ENCODE data around the gene UPK1B.

UPK1B gene

DNA sequence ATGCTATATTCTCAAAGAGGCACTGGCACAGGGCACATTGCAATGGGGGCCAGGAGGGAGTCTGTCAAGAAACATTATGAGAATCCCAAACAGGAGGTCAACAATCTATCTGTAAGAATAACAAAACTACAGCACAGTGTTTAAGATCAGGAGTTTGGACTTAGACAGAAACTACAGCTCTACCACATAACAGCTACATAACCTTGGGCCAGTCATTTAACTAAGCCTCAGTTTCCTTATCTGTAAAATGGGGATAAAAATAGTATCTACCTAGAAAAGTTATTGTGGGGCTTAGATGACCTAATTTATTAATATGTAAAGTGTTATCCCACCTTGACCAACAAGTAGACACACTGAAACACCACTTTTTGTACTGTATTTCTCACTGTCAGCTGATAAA lies 57.3 kb downstream of the UPK1B start:
- no peaks in the 10 kb centered on the region for H3K27me3 ChIP-seq (replicated peaks; ENCODE audit: control insufficient read depth, insufficient read depth, low read length, poor library complexity, severe bottlenecking)
- no peak overlapping the region for H3K27ac ChIP-seq (ENCODE audit: insufficient read depth, low read length, poor library complexity, severe bottlenecking)
- peaks cover 38% of the 10 kb centered on the region for H3K36me3 ChIP-seq (ENCODE audit: control insufficient read depth, insufficient read depth, low read length)
- DNase-seq, result no peak
- H3K4me3 ChIP-seq (ENCODE audit: insufficient read depth, low read depth, low read length, poor library complexity, severe bottlenecking), result no peak overlapping the region
- H3K9me3 ChIP-seq (ENCODE audit: control insufficient read depth, low read length), result no peaks in the 10 kb centered on the region
- peaks cover 8% of the 10 kb centered on the region for H3K4me1 ChIP-seq (ENCODE audit: control insufficient read depth, insufficient read depth, low read length, poor library complexity, severe bottlenecking)

DNA sequence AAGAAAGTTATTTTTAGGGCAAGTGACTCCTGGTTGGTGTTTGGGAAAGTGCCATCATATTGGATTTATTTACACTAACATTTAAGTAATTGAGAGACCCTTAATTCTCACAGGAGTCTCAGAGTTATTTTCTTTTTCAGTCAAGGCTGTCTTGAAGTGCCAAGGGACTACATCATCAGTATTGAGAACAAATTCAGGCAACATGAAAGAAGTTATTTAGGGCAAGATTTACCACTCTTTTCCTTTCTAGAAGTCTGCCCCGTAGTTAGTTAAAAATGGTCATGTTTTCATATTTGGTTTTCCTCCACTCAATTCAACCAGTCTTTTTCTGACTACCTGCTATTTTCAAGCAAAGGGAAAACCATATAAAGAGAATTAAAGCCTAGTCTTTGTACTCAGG lies 61.2 kb downstream of the UPK1B start:
- no peaks in the 10 kb centered on the region for H3K9me3 ChIP-seq (ENCODE audit: control insufficient read depth, low read length)
- no peak for DNase-seq
- H3K36me3 ChIP-seq (ENCODE audit: control insufficient read depth, insufficient read depth, low read length), result peaks cover 32% of the 10 kb centered on the region
- no peak overlapping the region for H3K27ac ChIP-seq (ENCODE audit: insufficient read depth, low read length, poor library complexity, severe bottlenecking)
- no peaks in the 10 kb centered on the region for H3K27me3 ChIP-seq (replicated peaks; ENCODE audit: control insufficient read depth, insufficient read depth, low read length, poor library complexity, severe bottlenecking)
- peaks cover 26% of the 10 kb centered on the region for H3K4me1 ChIP-seq (ENCODE audit: control insufficient read depth, insufficient read depth, low read length, poor library complexity, severe bottlenecking)
- H3K4me3 ChIP-seq (ENCODE audit: insufficient read depth, low read depth, low read length, poor library complexity, severe bottlenecking), result no peak overlapping the region

DNA sequence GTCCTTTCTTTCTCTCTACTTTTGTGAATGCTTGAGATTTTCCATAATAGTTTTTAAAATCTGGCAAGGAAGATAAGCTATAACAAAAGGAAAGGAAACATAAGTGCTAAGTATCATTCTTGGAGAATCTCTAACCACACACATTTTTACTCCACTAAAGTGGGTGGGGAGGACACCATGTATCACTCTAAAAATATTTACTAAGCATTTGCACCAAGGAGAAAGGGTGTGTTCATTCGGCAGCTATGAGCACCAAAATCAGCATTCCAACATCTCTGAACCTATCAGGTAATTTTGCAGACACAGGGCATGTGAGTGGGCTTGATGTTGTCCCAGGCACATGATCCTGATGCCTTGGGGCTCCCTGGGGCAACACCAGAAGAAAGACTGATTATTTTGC lies 61.8 kb downstream of the UPK1B start:
- Histone ChIP-seq H3K27ac (ENCODE audit: insufficient read depth, low read length, poor library complexity, severe bottlenecking) (no peak overlapping the region), H3K27me3 (replicated peaks; ENCODE audit: control insufficient read depth, insufficient read depth, low read length, poor library complexity, severe bottlenecking) (no peaks in the 10 kb centered on the region), H3K4me3 (ENCODE audit: insufficient read depth, low read depth, low read length, poor library complexity, severe bottlenecking) (no peak overlapping the region), H3K9me3 (ENCODE audit: control insufficient read depth, low read length) (no peaks in the 10 kb centered on the region), H3K4me1 (ENCODE audit: control insufficient read depth, insufficient read depth, low read length, poor library complexity, severe bottlenecking) (peaks cover 31% of the 10 kb centered on the region), H3K36me3 (ENCODE audit: control insufficient read depth, insufficient read depth, low read length) (peaks cover 26% of the 10 kb centered on the region)
- no peak for DNase-seq

DNA sequence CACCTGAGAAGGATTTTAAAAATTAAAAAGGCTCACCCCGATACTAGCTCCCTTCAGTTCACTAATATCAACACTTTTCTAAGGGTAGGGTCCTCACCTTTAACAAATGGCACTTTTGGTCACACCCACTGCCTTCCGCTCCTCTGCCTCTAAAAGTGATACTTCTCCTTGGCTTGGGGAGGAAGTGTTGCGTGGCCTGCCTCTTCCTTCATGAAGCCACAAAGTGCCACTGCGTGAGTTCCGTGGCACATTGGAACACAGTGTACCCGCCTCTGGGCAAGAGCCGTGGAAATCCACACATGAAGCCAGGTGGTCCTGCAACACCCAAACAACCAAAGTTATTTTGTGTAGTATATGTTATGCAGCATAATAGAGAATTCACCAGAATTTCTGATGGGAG lies 63.4 kb downstream of the UPK1B start:
- peaks cover 32% of the 10 kb centered on the region for H3K4me1 ChIP-seq (ENCODE audit: control insufficient read depth, insufficient read depth, low read length, poor library complexity, severe bottlenecking)
- H3K27ac ChIP-seq (ENCODE audit: insufficient read depth, low read length, poor library complexity, severe bottlenecking), result peak overlapping the region; percentile 19
- peaks cover 20% of the 10 kb centered on the region for H3K36me3 ChIP-seq (ENCODE audit: control insufficient read depth, insufficient read depth, low read length)
- H3K9me3 ChIP-seq (ENCODE audit: control insufficient read depth, low read length), result no peaks in the 10 kb centered on the region
- peak in 1 of 3 donors; percentile 11 for DNase-seq
- no peak overlapping the region for H3K4me3 ChIP-seq (ENCODE audit: insufficient read depth, low read depth, low read length, poor library complexity, severe bottlenecking)
- H3K27me3 ChIP-seq (replicated peaks; ENCODE audit: control insufficient read depth, insufficient read depth, low read length, poor library complexity, severe bottlenecking), result no peaks in the 10 kb centered on the region

DNA sequence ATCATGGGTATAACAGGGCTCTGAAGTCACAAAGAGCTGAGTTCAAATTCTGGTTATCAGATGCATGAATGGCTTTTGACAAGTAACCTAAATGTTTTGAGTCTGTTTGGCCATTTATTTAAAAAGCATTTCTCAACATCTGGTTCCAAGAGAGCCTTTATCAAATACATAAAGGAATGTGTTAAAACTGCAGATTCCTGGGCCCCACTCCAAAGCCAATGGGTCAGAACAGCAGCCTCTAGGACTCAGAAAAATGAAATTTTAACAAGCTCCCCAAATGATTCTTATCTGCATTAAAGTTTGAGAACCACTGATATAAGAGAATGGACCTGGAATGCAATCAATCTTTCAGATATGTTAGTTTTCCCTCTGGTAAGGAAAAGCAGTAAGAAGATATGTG lies 63.9 kb downstream of the UPK1B start:
- Histone ChIP-seq H3K4me3 (ENCODE audit: insufficient read depth, low read depth, low read length, poor library complexity, severe bottlenecking) (no peak overlapping the region), H3K4me1 (ENCODE audit: control insufficient read depth, insufficient read depth, low read length, poor library complexity, severe bottlenecking) (peaks cover 32% of the 10 kb centered on the region), H3K27me3 (replicated peaks; ENCODE audit: control insufficient read depth, insufficient read depth, low read length, poor library complexity, severe bottlenecking) (no peaks in the 10 kb centered on the region), H3K36me3 (ENCODE audit: control insufficient read depth, insufficient read depth, low read length) (peaks cover 20% of the 10 kb centered on the region), H3K27ac (ENCODE audit: insufficient read depth, low read length, poor library complexity, severe bottlenecking) (peak overlapping the region; percentile 19), H3K9me3 (ENCODE audit: control insufficient read depth, low read length) (no peaks in the 10 kb centered on the region)
- DNase-seq, result no peak

DNA sequence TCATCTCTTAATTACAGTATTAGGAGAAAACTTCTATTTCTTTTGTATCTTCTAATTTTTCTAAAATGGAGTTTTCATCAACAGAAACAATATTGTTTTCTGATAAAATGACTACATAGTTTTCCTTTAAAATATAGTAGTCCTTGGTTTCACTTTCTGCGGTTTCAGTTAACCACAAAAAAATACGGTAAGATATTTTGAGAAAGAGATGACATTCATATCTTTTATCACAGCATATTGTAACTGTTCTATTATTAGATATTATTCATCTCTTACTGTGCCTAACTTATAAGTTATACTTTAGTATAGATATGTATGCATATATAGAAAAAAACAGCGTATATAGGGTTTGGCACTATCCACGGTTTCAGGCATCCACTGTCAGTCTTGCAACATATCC lies 65.0 kb downstream of the UPK1B start:
- Histone ChIP-seq H3K9me3 (ENCODE audit: control insufficient read depth, low read length) (no peaks in the 10 kb centered on the region), H3K4me1 (ENCODE audit: control insufficient read depth, insufficient read depth, low read length, poor library complexity, severe bottlenecking) (peaks cover 32% of the 10 kb centered on the region), H3K27me3 (replicated peaks; ENCODE audit: control insufficient read depth, insufficient read depth, low read length, poor library complexity, severe bottlenecking) (no peaks in the 10 kb centered on the region), H3K36me3 (ENCODE audit: control insufficient read depth, insufficient read depth, low read length) (peaks cover 13% of the 10 kb centered on the region), H3K27ac (ENCODE audit: insufficient read depth, low read length, poor library complexity, severe bottlenecking) (peak overlapping the region; percentile 89), H3K4me3 (ENCODE audit: insufficient read depth, low read depth, low read length, poor library complexity, severe bottlenecking) (no peak overlapping the region)
- no peak for DNase-seq

DNA sequence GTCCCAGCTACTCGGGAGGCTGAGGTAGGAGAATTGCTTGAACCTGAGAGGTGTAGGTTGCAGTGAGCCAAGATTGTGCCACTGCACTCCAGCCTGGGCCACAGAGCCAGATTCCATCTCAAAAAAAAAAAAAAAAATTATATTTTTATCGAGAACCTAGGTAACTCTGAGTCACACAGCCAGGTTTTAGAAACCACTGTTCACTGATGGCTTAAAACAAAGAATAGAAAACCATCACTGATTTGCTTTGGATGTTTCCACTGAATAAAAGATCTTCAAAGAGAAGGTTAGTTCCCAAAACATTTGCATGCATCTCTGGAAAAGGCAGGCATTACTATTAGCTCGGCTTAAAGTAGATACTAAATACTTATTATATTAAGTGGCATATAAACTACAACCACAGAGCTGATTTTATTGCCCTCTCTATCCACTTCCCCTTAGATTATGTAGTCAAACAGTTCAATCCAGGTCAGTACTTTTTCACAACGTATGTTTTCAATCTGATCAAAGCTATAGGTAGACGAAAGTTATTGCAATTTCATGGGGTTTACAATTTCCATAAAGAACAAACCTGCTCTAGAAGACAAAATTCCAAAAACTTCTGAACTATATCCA lies 65.9 kb downstream of the UPK1B start:
- no peaks in the 10 kb centered on the region for H3K9me3 ChIP-seq (ENCODE audit: control insufficient read depth, low read length)
- peak overlapping the region; percentile 89 for H3K27ac ChIP-seq (ENCODE audit: insufficient read depth, low read length, poor library complexity, severe bottlenecking)
- DNase-seq, result no peak
- H3K4me1 ChIP-seq (ENCODE audit: control insufficient read depth, insufficient read depth, low read length, poor library complexity, severe bottlenecking), result peaks cover 32% of the 10 kb centered on the region
- no peaks in the 10 kb centered on the region for H3K27me3 ChIP-seq (replicated peaks; ENCODE audit: control insufficient read depth, insufficient read depth, low read length, poor library complexity, severe bottlenecking)
- H3K4me3 ChIP-seq (ENCODE audit: insufficient read depth, low read depth, low read length, poor library complexity, severe bottlenecking), result peak overlapping the region; percentile 75
- peaks cover 5% of the 10 kb centered on the region for H3K36me3 ChIP-seq (ENCODE audit: control insufficient read depth, insufficient read depth, low read length)

DNA sequence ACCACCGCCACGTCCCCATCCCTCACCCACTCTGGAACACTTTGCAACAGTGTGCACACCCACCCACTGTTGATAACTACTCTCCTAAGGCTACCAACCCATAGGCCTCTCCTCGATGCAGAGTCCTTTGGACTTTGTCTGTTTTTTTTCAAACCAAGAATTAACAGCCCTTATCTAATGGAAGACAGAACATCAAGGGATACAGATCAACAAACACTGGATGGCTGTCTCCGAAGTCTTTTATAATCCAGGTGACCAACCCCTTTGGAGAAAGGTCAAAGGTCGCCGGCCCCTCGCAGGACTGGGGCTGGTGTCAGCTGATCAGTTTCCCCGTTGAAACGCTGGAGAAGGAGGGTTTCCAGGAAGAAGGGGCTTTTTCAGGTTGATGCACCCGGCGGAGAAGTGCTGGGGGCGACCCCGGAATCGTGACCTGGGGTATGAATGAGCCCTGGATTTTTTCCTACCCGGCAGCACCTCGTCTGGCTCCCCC lies 66.7 kb downstream of the UPK1B start:
- Histone ChIP-seq H3K36me3 (ENCODE audit: control insufficient read depth, insufficient read depth, low read length) (peaks cover 5% of the 10 kb centered on the region), H3K4me1 (ENCODE audit: control insufficient read depth, insufficient read depth, low read length, poor library complexity, severe bottlenecking) (peaks cover 29% of the 10 kb centered on the region), H3K27ac (ENCODE audit: insufficient read depth, low read length, poor library complexity, severe bottlenecking) (peak overlapping the region; percentile 89), H3K4me3 (ENCODE audit: insufficient read depth, low read depth, low read length, poor library complexity, severe bottlenecking) (peak overlapping the region; percentile 75), H3K27me3 (replicated peaks; ENCODE audit: control insufficient read depth, insufficient read depth, low read length, poor library complexity, severe bottlenecking) (no peaks in the 10 kb centered on the region), H3K9me3 (ENCODE audit: control insufficient read depth, low read length) (no peaks in the 10 kb centered on the region)
- DNase-seq, result peak in 1 of 3 donors; percentile 8

DNA sequence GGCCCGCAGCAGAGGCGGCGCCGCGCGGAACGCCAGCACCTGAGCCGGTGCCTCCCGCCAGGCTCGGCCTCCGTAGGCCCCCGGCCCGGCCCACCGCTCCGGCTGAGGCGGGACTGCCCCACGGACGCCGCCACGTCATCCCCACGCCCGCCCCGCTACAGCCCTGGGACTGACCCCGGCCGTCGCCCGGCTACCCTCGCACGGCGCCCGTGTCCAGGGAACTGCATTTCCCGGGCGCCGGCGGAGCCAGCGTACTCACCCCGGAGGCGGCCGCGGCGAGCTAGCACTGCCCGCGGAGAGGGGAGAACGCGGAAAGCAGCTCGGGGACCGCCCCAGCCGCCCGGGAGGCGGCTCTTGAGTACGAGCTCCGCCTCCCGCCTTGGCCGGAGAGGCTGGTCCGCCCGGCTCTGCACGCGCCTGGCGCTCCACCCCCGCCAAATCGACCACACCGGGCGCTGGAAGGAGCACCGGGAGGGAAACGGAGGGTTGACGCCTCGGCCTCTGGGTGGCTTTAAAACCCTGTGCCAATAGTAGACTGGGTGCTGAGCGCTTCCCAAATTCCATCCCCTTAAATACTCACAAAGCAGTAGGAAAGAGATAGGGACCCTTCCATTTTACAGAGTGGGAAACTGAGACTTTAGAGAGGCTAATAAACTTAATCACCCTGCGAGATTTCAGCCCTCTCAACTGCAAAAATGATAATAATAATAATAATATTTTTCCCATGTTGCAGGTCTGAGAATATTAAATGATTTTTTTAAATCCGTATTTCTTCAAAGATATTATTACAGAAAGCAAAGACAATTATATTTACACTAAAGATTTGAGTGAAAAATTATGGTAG lies 67.4 kb downstream of the UPK1B start, which contains the start of gene B4GALT4:
Gene B4GALT4 (minus strand): TSS at position 288 of the 844 bp plus-strand sequence. CDS start 10,779 bp downstream, outside the sequence.
- peak within 1 kb of the TSS; percentile 75 for H3K4me3 ChIP-seq (ENCODE audit: insufficient read depth, low read depth, low read length, poor library complexity, severe bottlenecking)
- H3K27me3 ChIP-seq (replicated peaks; ENCODE audit: control insufficient read depth, insufficient read depth, low read length, poor library complexity, severe bottlenecking), result no peaks in the 10 kb centered on the region
- H3K27ac ChIP-seq (ENCODE audit: insufficient read depth, low read length, poor library complexity, severe bottlenecking), result peak within 1 kb of the TSS; percentile 89
- H3K4me1 ChIP-seq (ENCODE audit: control insufficient read depth, insufficient read depth, low read length, poor library complexity, severe bottlenecking), result peaks cover 23% of the 10 kb centered on the region
- H3K9me3 ChIP-seq (ENCODE audit: control insufficient read depth, low read length), result no peaks in the 10 kb centered on the region
- H3K36me3 ChIP-seq (ENCODE audit: control insufficient read depth, insufficient read depth, low read length), result no peaks in the 10 kb centered on the region
- DNase-seq, result peak; percentile 45 to 65 (median 48)
